Endothelial cell of umbilical vein (primary cell): ENCODE results near the gene TVP23A. TPM values are rescaled to one million over a fixed set of nuclear protein-coding genes. Genes with fewer than 3 reads are reported as not detected.

ENCODE experiments used
- BruUV-seq: library from RNA; stranded (reverse); fragments of 400-500 nt; replicated peaks from 2 replicates; lab custom pipeline; 2021; lab: Mats Ljungman, UMichigan
- CTCF ChIA-PET: fragments of 300-600, 350-600 bp; sonication (Branson Sonifier 250); formaldehyde crosslinking; loops from one replicate; lab custom pipeline; 2021; ENCODE audit warnings: antibody characterized with exemption, inconsistent platforms; lab: Charles Lee
- POLR2A ChIA-PET: fragments of 300-600, 350-600 bp; sonication (Branson Sonifier 250); formaldehyde crosslinking; loops from one replicate; lab custom pipeline; 2021; ENCODE audit warnings: antibody characterized with exemption, inconsistent platforms; lab: Charles Lee
- DNase-seq: peaks from one replicate; pipeline ENCODE4 v3.0.0-alpha.2; 2011; ENCODE audit warnings: low read depth, low spot score
- FAIRE-seq: peaks from 2 replicates; lab custom pipeline; 2011; peaks lifted over from hg19 to GRCh38; lab: Jason Lieb, UNC
- H2AFZ ChIP-seq: 2 replicates; pipeline ENCODE4 v1.6.0; 2012; ENCODE audit warnings: low read depth, low read length, control low read depth, inconsistent platforms
- H3K27ac ChIP-seq: 2 replicates; pipeline ENCODE4 v1.5.1; 2011; ENCODE audit warnings: low read depth, mild to moderate bottlenecking, control low read depth, low read length, moderate library complexity; ENCODE audit not compliant: insufficient read depth
- H3K27me3 ChIP-seq, 2 experiments: 2 replicates each; pipeline versions ENCODE4 v1.6.0 to v1.6.1; 2011; ENCODE audit warnings: low read length in 2 of 2, mixed read lengths in 1 of 2; ENCODE audit not compliant: control insufficient read depth in 2 of 2, insufficient read depth in 2 of 2
- H3K36me3 ChIP-seq, 2 experiments: 2 replicates in 1 of 2; 3 replicates in 1 of 2; pipeline ENCODE4 v1.5.1; 2011; ENCODE audit warnings: low read length in 2 of 2, mild to moderate bottlenecking in 1 of 2, moderate library complexity in 1 of 2; ENCODE audit not compliant: control insufficient read depth in 2 of 2, insufficient read depth in 2 of 2; ENCODE audit errors: extremely low read depth in 1 of 2
- H3K4me1 ChIP-seq: 3 replicates; pipeline ENCODE4 v1.5.1; 2011; ENCODE audit warnings: mild to moderate bottlenecking, low read length; ENCODE audit not compliant: control insufficient read depth, insufficient read depth; ENCODE audit errors: extremely low read depth
- H3K4me2 ChIP-seq: 2 replicates; pipeline ENCODE4 v1.6.1; 2011; ENCODE audit warnings: low read length, control low read depth, mixed read lengths; ENCODE audit not compliant: insufficient read depth
- H3K4me3 ChIP-seq, 3 experiments: fragments of 200-600 bp in 1 of 3; sonication (generic), shearing (Covaris generic) in 1 of 3; replicated peaks in 1 of 3; 2 replicates each; pipeline ENCODE4 v1.5.1; 2011 to 2016; ENCODE audit warnings: control low read depth in 3 of 3, low read length in 3 of 3, mild to moderate bottlenecking in 2 of 3, inconsistent platforms in 1 of 3, low read depth in 1 of 3, moderate library complexity in 1 of 3; ENCODE audit not compliant: insufficient read depth in 1 of 3
- H3K79me2 ChIP-seq: 2 replicates; pipeline ENCODE4 v1.6.0; 2012; ENCODE audit warnings: low read length, inconsistent platforms; ENCODE audit not compliant: control insufficient read depth, insufficient read depth
- H3K9ac ChIP-seq: replicated peaks from 2 replicates; pipeline ENCODE3; 2011; ENCODE audit warnings: low read length, control low read depth; ENCODE audit not compliant: insufficient read depth; ENCODE audit errors: extremely low read depth
- H3K9me1 ChIP-seq: replicated peaks from 3 replicates; pipeline ENCODE4 v1.6.0; 2011; ENCODE audit warnings: mild to moderate bottlenecking, low read length; ENCODE audit not compliant: control insufficient read depth, insufficient read depth; ENCODE audit errors: extremely low read depth
- H3K9me3 ChIP-seq: replicated peaks from 2 replicates; pipeline ENCODE4 v1.5.1; 2012; ENCODE audit warnings: low read length, inconsistent platforms; ENCODE audit not compliant: control insufficient read depth, insufficient read depth
- H4K20me1 ChIP-seq: replicated peaks from 2 replicates; pipeline ENCODE3; 2011; ENCODE audit warnings: mild to moderate bottlenecking, low read length; ENCODE audit not compliant: control insufficient read depth, insufficient read depth; ENCODE audit errors: extremely low read depth
- CTCF ChIP-seq, 2 donors: IDR thresholded peaks; 1 replicate in 1 of 2; 2 replicates in 1 of 2; pipeline ENCODE4 v1.5.1; 2011; ENCODE audit warnings: low read length in 2 of 2, mild to moderate bottlenecking in 2 of 2, moderate library complexity in 2 of 2, control low read depth in 1 of 2, inconsistent platforms in 1 of 2, low read depth in 1 of 2; ENCODE audit not compliant: insufficient read depth in 1 of 2; ENCODE audit errors: extremely low read depth in 1 of 2
- EZH2 ChIP-seq: IDR thresholded peaks from 2 replicates; pipeline ENCODE4 v1.6.1; 2012; ENCODE audit warnings: borderline replicate concordance, low read depth, mild to moderate bottlenecking, moderate library complexity, low read length, inconsistent platforms; ENCODE audit not compliant: severe bottlenecking
- FOS ChIP-seq: IDR thresholded peaks from 2 replicates; pipeline ENCODE4 v1.6.1; 2011; ENCODE audit warnings: mild to moderate bottlenecking, low read length, moderate library complexity, borderline replicate concordance; ENCODE audit not compliant: insufficient read depth
- GATA2 ChIP-seq: IDR thresholded peaks from 2 replicates; pipeline ENCODE4 v1.7.0; 2011; ENCODE audit warnings: low read depth, mild to moderate bottlenecking, moderate library complexity, mixed read lengths, low read length; ENCODE audit not compliant: insufficient read length, insufficient read depth
- JUN ChIP-seq: IDR thresholded peaks from 2 replicates; pipeline ENCODE4 v1.6.1; 2011; ENCODE audit warnings: borderline replicate concordance, low read depth; ENCODE audit not compliant: insufficient read length, insufficient read depth
- MAX ChIP-seq: IDR thresholded peaks from 2 replicates; pipeline ENCODE4 v1.6.1; 2011; ENCODE audit not compliant: insufficient read depth, insufficient read length
- MYC ChIP-seq: IDR thresholded peaks from one replicate; pipeline ENCODE4 v1.6.1; 2011; ENCODE audit warnings: mild to moderate bottlenecking, low read depth, low read length
- POLR2A ChIP-seq: IDR thresholded peaks from 2 replicates; pipeline ENCODE4 v1.6.1; 2012; ENCODE audit warnings: low read depth, mild to moderate bottlenecking, control low read depth, low read length
- POLR2AphosphoS5 ChIP-seq: IDR thresholded peaks from 2 replicates; pipeline ENCODE4 v1.6.1; 2012; ENCODE audit warnings: low read depth, mild to moderate bottlenecking, control low read depth, low read length, moderate library complexity; ENCODE audit not compliant: insufficient read depth
- dilution Hi-C: fragments of 300-500 bp; cut with MboI; formaldehyde crosslinking; loops from one replicate; pipeline ENCODE4 v1.15.0; 2019; ENCODE audit warnings: low sequenced_read_pairs; ENCODE audit not compliant: extremely low pct_ligation_motif_present
- intact Hi-C: fragments of 100-400 bp; cut with micrococcal nuclease; formaldehyde crosslinking; loops from one replicate; pipeline ENCODE4 v1.10.0; 2022
- polyA plus RNA-seq, 4 experiments: library from polyadenylated mRNA; depleted of rRNA in 3 of 4; stranded (reverse) in 3 of 4; unstranded in 1 of 4; fragments of >200 nt; gene quantifications; 2 replicates each; pipeline versions ENCODE4 v1.2.1 to v1.2.3, GENCODE V29; 2011 to 2012; ENCODE audit warnings: missing spikeins in 1 of 4
- total RNA-seq: library from RNA; stranded (reverse); gene quantifications from 2 replicates; pipeline ENCODE4 v1.2.3, GENCODE V29; 2021

Gene TVP23A
- total and polyA plus RNA-seq, 2 donors (not counting 3 experiments of a cell fraction or from before 2014, with no cell fraction given): not detected

GRCh38 chr16:10754941-10755340 lies 63.7 kb downstream of the TVP23A start:
- peak; percentile 11 for DNase-seq
- peaks cover 3 to 16% of the 10 kb centered on the region in 2 experiments for H3K36me3 ChIP-seq
- dilution Hi-C loops (no loop called here), intact Hi-C loops (no loop called here)
- POLR2A ChIA-PET: no interaction called here
- TF ChIP-seq GATA2: no peak
- TF ChIP-seq MAX: no peak
- peak; percentile 61 for TF ChIP-seq JUN
- TF ChIP-seq FOS: peak; percentile 89
- TF ChIP-seq EZH2: no peak
- TF ChIP-seq CTCF (IDR thresholded peaks at IDR 0.05; ENCODE audit: extremely low read depth in 1 of 2, insufficient read depth in 1 of 2, low read depth in 1 of 2, low read length in 2 of 2): no peak
- TF ChIP-seq POLR2A: no peak
- TF ChIP-seq MYC: no peak
- no peak for TF ChIP-seq POLR2AphosphoS5
- no peaks in the 10 kb centered on the region for H3K27me3 ChIP-seq
- no peak overlapping the region for H2AFZ ChIP-seq
- BruUV-seq: no TSS peak
- CTCF ChIA-PET: interaction anchor here (0.6 to 1.3 kb wide), 3 partner anchors 9 to 164 kb away, joined by 3 to 4 read pairs (median 3); no protein-coding TSS in a partner anchor
- no peaks in the 10 kb centered on the region for H4K20me1 ChIP-seq
- peak; percentile 72 for FAIRE-seq
- H3K4me1 ChIP-seq: no peaks in the 10 kb centered on the region
- no peak overlapping the region for H3K4me3 ChIP-seq
- H3K79me2 ChIP-seq: no peaks in the 10 kb centered on the region
- no peaks in the 10 kb centered on the region for H3K9me1 ChIP-seq
- H3K4me2 ChIP-seq: no peak overlapping the region
- H3K27ac ChIP-seq: no peak overlapping the region
- no peaks in the 10 kb centered on the region for H3K9me3 ChIP-seq
- no peak overlapping the region for H3K9ac ChIP-seq
